NCI-H2196 (cell line): ENCODE data around the gene MAP2K5.

Experiments
- DNase-seq: peaks from one replicate; lab custom pipeline; 2025; ENCODE audit not compliant: unreplicated experiment; lab: John Stamatoyannopoulos, UW

Gene MAP2K5

DNA sequence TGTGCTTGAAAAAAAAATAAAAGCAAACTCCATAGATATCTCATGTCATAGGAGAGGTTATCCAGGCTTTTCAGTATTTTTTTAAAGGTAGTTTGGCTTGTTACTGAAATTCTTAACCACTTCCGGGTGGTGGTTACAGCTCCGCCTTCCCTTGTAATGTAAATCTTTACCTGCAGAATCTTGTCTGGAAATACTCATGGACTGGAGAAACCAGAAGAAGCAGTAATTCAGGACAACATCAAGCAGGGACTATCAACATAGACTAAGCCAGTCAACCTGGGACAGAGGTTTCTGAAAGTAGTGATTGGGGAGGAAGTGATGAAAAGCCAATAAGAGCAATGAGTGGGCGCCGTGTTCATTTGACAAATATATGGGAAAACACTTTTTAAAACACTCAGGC is 203.9 kb downstream of the MAP2K5 start:
- no peak for DNase-seq

GRCh38 chr15:67747921-67748320 is 205.4 kb downstream of the MAP2K5 start:
- DNase-seq = no peak

DNA sequence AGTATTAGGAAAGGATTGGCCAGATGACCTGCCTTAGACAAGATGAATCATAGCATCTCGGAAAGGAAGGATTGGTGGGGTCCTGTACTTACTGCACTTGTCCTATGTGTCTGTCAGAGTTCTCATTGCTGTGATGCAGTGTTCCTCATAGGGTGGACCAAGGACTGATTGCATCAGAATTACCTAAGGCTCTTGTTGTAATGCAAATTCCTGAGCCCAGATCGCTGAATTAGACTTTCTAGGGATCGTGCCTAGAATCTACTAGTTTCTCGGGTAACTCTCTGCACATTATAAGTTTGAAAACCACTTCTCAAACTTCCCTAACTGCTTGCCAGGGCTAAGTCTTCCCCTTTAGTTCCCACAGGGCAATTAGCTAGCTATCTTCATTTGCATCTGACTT is 207.9 kb downstream of the MAP2K5 start:
- no peak for DNase-seq

- DNase-seq = no peak
Measured at GRCh38 chr15:67753891-67754290, 211.4 kb downstream of the MAP2K5 start.

GRCh38 chr15:67755264-67755663 is 212.8 kb downstream of the MAP2K5 start:
- no peak for DNase-seq

GRCh38 chr15:67755936-67756335 is 213.4 kb downstream of the MAP2K5 start:
- no peak for DNase-seq

DNA sequence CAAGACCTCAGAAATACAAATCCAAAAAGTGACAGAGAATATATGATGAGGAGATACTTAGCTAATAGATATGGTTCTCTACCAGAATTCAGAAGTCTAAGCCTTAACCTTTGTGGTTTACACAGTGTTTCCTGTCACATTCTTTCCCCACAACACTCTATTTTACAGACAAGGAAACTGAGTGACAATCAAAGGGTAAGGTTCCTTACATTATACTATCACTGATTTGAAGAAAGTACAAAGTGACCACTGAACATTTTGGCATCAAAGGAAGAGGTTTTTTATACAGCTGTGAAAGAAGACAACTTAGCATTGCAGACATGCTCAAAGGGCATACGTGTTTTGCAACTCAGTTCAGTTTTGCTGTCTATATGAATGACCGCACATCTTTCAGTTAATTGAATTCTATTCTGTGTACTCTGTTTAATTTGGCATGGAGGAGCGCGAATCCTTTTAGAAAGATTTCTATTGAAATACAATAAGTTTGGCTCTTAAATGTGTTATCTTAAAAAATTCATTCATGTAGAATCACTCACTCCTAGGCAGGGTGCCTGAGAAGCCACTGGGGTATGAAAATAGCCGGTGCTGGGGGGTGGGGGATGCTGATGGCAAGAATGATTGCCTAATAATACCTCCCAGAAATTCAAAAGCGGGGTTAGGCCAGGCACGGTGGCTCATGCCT is 216.3 kb downstream of the MAP2K5 start:
- DNase-seq = no peak

GRCh38 chr15:67760901-67761300 is 218.4 kb downstream of the MAP2K5 start:
- no peak for DNase-seq

GRCh38 chr15:67761343-67761742 is 218.8 kb downstream of the MAP2K5 start:
- DNase-seq = no peak

GRCh38 chr15:67762610-67763368 is 220.3 kb downstream of the MAP2K5 start:
- no peak for DNase-seq

DNA sequence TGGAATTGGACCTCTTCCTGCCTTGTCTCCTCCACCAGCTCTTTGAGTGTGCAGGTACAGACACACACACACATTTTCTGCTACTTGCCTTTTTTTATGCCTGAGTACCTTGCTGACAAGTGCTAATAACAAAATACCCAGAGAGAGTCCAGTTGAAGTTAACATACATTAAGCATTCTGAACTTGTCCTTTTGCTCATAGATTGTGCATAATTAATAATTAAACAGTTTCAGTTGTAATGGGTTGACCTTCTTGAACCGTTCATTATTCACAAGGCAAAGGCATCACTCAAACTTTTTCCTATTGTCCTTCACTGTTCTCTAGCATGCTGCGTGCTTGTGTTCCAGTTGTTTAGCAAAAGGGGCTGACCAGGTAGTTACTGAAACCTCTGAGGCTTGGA is 223.2 kb downstream of the MAP2K5 start:
- DNase-seq = no peak

GRCh38 chr15:67766968-67767367 is 224.5 kb downstream of the MAP2K5 start:
- DNase-seq = no peak

DNA sequence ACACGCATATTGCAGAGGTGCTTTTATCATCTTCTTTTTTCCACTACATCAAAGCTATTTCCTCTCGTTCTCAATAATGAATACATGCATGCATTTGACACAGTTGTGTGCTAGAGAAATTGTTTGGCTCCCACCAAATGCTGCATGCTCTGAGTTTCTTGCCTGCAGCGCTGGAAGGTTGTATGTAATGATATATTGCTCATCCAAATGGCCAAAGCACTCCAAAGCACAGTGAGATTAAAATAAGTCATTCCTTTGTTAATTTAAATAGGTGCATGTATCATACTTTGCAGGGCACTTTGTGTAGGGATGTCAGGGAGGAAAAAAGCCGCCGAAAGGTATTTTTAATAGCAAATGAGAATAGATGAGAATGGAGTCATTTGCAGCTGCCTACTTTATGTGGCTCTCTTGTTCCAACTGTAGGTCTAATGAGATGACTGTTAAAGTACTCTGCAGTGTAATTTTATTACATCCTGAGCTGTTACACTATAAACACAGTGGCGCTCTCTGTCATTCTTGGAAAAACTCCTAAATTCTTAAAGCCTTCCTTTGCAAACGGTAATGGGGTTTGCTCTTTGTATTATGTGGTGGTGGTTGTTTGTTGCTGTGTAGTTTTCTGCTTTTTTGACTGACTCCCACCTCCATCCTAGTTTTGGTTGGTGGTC is 225.9 kb downstream of the MAP2K5 start:
- DNase-seq = no peak

DNA sequence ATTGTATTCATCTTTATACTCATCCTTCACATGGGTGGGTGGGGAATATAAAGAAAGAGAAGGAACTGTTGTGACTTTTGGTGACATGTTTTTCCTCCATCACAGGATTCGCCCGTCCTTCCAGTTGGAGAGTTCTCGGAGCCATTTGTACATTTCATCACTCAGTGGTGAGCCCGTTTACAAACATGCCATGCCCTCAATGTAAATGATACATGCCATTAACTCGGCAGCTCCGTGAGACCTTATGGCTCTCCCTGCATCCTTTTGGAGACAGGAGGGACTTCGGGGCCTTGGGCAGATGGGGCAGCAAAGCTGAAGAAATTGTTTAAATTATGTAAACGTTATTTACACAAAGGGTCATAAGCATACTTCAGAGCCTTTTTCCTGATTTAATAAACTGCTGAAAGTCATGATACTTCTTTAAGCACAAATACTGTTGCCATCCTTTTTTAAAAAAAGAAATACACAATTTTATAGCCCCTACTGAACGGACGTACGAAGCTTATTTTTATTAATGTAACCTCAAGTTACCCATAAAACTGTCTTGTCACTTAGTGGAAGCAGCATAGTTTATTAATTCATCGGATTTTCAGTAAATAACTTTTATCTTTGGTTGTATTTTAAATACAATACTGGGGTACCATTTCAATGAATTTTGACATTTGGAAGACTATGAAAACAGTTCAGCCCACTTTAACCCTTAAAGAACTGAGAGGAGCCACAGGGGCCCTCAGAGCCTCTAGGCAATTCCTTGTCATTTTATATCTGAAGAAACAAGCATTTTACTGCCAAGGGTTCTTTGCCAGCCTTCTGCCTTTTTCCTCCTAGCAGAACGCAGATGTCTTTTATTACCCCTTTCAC is 227.2 kb downstream of the MAP2K5 start:
- DNase-seq = no peak

DNA sequence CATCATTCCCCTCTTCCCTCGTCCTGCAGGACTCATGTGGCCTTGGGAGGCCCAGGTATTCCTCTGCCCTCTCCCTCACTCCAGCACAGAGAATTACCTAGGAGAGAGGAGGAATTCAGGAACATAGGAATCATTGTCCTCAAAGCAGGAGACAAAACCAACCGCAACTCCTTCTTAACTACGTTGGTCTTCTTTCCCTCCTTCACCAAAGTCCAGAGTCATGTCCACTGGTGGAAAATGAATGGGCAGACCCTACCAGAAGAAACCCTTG is 227.8 kb downstream of the MAP2K5 start:
- DNase-seq = no peak

- DNase-seq = no peak
Measured at GRCh38 chr15:67771189-67771800, 228.8 kb downstream of the MAP2K5 start.

DNA sequence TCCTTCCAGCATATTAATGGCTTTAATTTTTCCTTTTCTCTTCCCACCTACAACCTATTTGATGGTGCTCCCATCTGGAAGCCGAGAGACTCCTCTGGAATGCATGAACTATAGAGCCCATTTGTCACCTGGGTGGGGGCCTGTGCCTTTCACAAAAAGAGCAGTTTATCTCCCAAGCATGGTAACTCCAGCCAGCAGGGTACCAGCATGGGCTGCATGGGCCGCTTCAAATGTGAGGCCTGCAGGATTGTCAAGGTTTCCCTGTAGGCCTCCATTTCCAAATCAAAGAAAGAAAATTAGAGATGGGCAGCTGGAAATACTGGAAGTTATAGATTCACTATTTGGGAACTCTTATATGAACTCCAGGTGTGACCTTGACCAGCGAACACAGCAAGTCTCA is 232.1 kb downstream of the MAP2K5 start:
- no peak for DNase-seq

- DNase-seq = no peak
Measured at GRCh38 chr15:67775250-67775649, 232.7 kb downstream of the MAP2K5 start.

DNA sequence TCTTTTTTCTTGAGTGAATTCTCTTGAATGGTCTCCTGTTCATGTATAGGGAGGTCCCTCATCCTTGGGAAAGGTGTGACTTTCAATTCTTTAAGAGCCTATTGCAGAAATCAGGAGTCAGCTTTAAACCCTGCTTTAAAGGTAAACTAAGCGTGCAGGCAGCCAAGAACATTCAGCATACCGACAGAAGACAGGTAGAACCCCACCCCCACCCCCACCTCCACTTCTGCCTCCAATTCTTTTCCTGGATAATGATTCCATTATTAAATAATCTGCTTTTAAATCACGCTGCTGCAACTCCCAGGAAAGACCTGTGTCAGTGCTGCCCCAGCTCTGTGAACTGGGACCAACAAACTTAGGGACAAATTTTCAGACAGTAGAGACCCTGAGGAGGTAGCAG is 233.5 kb downstream of the MAP2K5 start:
- DNase-seq = no peak

DNA sequence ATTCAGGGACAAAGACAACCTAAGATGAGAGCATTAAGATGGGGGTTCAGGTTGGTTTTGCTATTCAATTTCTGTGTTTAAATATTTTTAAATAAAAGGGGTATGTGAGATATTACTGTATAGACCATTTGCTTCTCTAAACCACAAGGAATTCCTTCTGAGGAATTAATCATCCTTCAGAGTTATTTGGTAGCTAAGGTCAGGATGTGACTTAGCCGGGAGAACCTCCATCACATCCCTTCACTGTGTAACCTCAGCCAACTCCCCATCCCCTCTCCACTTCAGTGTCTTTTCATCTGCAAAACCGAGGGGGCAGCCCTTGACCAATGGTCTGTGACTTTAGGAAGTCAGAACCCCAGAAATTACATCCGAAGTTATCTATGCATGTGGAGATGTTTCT is 234.1 kb downstream of the MAP2K5 start:
- DNase-seq = no peak

DNA sequence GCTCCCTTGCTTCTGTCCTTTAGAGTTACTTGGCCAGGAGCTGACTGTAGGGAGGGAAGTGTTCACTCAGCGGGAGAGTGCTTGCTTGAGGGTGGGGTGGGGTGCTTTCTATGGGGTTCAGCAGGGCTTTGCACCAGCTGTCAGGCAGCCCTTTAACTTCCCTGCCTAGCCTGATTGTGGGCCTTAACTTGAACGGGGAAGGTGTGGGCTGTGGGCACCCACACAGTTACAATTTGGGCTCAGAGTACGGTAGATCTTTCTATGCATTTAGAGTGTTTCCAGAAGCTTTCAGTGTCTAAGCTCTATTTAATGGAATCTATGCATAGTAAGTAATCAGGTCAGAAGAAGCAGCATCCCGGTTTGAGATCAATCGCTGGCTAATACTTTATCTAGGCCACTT is 234.6 kb downstream of the MAP2K5 start:
- no peak for DNase-seq
